Fibroblast of lung (primary cell): ENCODE data around the gene TTC3.

Experiments
- CTCF ChIP-seq, 2 donors: IDR thresholded peaks in 1 of 2; conservative IDR thresholded peaks in 1 of 2; 1 replicate in 1 of 2; 2 replicates in 1 of 2; pipeline ENCODE4 v1.5.1; 2011 to 2012; ENCODE audit warnings: low read length in 2 of 2, control low read depth in 1 of 2, inconsistent platforms in 1 of 2, low read depth in 1 of 2, mild to moderate bottlenecking in 1 of 2
- EZH2 ChIP-seq: IDR thresholded peaks from 2 replicates; pipeline ENCODE4 v1.5.1; 2012; ENCODE audit warnings: low read length, control low read depth, mild to moderate bottlenecking; ENCODE audit errors: missing control alignments

DNA sequence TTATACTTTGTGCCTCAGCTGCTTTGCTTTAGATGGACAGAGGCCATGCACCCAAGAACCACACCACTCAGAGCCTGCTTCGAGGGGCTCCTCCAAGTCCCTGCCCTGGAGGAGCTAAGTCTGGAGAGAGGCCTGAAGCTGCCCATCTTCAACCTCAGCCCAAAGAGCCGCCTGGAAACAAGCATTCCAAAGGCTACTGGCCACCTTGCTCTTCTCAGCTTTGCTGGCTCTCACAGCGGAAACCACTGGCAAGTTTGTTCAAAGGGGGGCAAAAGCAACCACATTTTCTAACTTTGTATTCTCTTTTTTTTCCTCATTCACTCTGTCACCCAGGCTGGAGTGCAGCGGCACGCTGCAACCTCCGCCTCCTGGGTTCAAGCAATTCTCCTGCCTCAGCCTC, 170.9 kb downstream of the TTC3 start:
- TF ChIP-seq CTCF (conservative IDR thresholded peaks at IDR 0.05 in 1 of 2, IDR thresholded peaks at IDR 0.05 in 1 of 2; ENCODE audit: low read depth in 1 of 2, low read length in 2 of 2) (no peak), EZH2 (no peak)
